ENCODE results near the gene CFAP77. TPM values are rescaled to one million over a fixed set of nuclear protein-coding genes. Genes with fewer than 3 reads are reported as not detected.

The CFAP77 gene
- total RNA-seq, 2 donors from 2014 or later, result 2.4 TPM; not detected in 1

DNA sequence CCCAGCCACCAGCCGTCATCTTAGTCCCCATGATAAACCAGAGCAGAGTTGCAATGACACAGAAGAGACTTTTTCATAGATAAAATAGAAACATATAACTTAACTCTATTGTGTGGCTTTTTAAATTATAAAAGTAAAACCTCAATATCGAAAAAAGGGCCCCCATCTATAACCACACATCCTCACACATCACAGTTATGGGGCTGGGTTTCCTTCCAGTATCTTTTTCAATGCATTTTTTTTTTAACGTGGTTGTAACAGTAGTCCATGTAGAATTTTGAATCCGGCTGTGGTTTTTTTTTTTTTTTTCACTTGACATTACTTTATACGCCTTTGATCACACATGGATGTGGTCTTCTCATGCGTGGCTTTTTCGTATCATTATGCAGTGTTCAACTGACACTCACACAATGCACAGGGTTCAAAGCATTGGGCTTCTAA lies 77.4 kb downstream of the CFAP77 start:
- Histone ChIP-seq H3K27ac (no peak overlapping the region), H3K4me3 (no peak overlapping the region), H3K9me3 (no peaks in the 10 kb centered on the region), H3K36me3 (no peaks in the 10 kb centered on the region), H3K4me1 (replicated peaks) (no peaks in the 10 kb centered on the region), H3K27me3 (replicated peaks; ENCODE audit: insufficient read depth) (peaks cover 3% of the 10 kb centered on the region)
- TF ChIP-seq POLR2A (IDR thresholded peaks at IDR 0.05) (no peak), POLR2AphosphoS5 (IDR thresholded peaks at IDR 0.05) (no peak)
- TF ChIP-seq, protein P1, sequence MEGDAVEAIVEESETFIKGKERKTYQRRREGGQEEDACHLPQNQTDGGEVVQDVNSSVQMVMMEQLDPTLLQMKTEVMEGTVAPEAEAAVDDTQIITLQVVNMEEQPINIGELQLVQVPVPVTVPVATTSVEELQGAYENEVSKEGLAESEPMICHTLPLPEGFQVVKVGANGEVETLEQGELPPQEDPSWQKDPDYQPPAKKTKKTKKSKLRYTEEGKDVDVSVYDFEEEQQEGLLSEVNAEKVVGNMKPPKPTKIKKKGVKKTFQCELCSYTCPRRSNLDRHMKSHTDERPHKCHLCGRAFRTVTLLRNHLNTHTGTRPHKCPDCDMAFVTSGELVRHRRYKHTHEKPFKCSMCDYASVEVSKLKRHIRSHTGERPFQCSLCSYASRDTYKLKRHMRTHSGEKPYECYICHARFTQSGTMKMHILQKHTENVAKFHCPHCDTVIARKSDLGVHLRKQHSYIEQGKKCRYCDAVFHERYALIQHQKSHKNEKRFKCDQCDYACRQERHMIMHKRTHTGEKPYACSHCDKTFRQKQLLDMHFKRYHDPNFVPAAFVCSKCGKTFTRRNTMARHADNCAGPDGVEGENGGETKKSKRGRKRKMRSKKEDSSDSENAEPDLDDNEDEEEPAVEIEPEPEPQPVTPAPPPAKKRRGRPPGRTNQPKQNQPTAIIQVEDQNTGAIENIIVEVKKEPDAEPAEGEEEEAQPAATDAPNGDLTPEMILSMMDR (IDR thresholded peaks at IDR 0.05), result no peak
- no peak for DNase-seq (ENCODE audit: low spot score)
- intact Hi-C loops (cut with DNase I), result no loop called here
- 84% methylated on average over 7 of the region's 7 CpGs for WGBS

DNA sequence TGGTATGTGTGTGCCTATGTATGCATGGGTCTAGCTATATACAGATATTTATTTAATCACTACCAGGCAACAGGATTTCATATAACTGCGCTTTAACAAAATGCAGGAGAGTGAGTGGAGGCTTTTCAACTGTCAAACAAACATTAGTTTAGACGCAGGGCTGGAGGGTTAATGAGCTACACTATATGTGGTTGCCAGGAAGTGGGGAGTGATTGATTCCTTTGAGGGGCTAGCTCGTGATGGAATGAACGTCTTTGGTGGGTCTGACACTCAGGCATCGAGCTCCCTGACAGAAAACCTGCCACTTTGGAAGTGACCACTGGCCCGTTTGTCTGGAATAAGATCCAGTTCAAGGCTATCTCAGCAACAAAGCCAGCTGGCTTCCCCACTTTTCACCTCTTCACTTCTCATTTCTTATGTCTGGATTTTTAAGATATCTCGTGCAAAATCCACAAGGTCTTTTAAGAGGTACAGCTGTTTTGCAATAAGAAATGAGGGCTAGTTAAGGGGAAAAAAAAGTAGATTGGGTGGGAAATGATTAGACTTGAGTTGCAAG lies 78.0 kb downstream of the CFAP77 start:
- no peak overlapping the region for H3K4me3 ChIP-seq
- peaks cover 3% of the 10 kb centered on the region for H3K27me3 ChIP-seq (replicated peaks; ENCODE audit: insufficient read depth)
- no peak for DNase-seq (ENCODE audit: low spot score)
- TF ChIP-seq POLR2A (IDR thresholded peaks at IDR 0.05), result no peak
- TF ChIP-seq POLR2AphosphoS5 (IDR thresholded peaks at IDR 0.05), result no peak
- TF ChIP-seq, protein P1 (IDR thresholded peaks at IDR 0.05), result no peak
- H3K9me3 ChIP-seq, result no peaks in the 10 kb centered on the region
- no peaks in the 10 kb centered on the region for H3K4me1 ChIP-seq (replicated peaks)
- intact Hi-C loops (cut with DNase I), result no loop called here
- H3K36me3 ChIP-seq, result no peaks in the 10 kb centered on the region
- 43% methylated on average over 7 of the region's 7 CpGs for WGBS
- no peak overlapping the region for H3K27ac ChIP-seq

DNA sequence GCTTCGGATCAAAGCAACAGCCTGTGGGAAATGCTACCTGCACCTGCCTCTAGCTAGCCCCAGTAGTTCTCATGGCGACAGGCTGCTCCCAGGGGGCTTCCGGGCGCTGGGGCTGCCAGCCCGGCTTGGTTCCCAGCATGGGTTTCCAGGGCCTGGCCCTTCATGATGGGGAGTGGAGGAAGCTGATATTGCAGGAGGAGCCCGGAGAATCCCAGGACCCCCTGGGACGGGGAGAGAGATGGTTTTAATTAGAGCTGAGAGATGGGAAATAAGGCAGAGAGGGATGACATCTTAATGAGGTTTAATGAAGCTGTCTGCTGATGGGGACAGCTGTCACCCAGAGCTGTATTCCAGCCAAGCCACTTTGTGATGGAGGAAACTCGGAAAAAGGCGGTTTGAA lies 78.6 kb downstream of the CFAP77 start:
- whole genome bisulfite sequencing, result 36% methylated on average over 9 of the region's 9 CpGs
- H3K36me3 ChIP-seq, result no peaks in the 10 kb centered on the region
- no peak overlapping the region for H3K4me3 ChIP-seq
- TF ChIP-seq, protein P1 (IDR thresholded peaks at IDR 0.05), result no peak
- TF ChIP-seq POLR2AphosphoS5 (IDR thresholded peaks at IDR 0.05), result no peak
- no peak for TF ChIP-seq POLR2A (IDR thresholded peaks at IDR 0.05)
- H3K9me3 ChIP-seq, result no peaks in the 10 kb centered on the region
- no peak overlapping the region for H3K27ac ChIP-seq
- peaks cover 3% of the 10 kb centered on the region for H3K27me3 ChIP-seq (replicated peaks; ENCODE audit: insufficient read depth)
- H3K4me1 ChIP-seq (replicated peaks), result no peaks in the 10 kb centered on the region
- DNase-seq (ENCODE audit: low spot score), result no peak
- intact Hi-C loops (cut with DNase I), result no loop called here

DNA sequence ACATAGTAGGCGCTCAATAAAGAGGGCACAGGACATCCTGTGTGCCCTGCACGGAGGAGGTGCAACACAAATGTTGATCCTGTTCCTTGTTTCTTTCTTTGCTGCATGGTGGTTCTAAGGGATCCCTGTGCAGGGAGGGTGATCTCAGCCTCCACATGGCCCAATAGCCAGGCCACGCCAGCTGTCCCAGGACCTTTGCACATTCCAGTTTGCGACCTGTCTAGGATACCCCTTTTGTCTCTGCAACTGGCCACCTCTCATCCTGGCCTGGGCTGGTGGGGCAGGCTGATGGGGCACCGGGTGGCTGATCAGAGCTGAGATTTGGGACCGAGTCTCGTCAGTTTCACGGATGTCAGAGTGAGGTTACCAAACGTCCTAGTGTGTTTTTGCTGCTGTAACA lies 79.5 kb downstream of the CFAP77 start:
- no peaks in the 10 kb centered on the region for H3K4me1 ChIP-seq (replicated peaks)

DNA sequence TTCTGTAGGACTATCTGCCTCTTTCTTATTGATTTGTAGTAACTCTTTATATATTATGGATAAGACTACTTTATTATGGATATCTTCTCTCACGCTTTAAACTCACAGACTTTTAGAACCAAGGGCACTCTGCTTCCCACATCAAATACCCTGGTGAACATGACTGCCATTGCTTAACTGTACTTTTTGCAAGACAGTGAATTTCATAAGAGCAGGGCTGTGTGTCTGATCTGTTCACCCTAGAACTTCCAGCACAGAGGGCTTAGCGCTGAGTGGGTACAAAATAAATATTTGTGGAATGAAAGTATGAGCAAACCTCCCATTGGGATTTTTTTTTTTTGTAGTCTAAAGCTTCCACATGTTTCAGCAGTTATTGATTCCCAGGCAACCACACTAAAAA lies 84.8 kb downstream of the CFAP77 start:
- 81% methylated on average over 2 of the region's 2 CpGs for WGBS
- no peak overlapping the region for H3K4me3 ChIP-seq
- H3K27ac ChIP-seq, result no peak overlapping the region
- H3K9me3 ChIP-seq, result no peaks in the 10 kb centered on the region
- no peak for TF ChIP-seq POLR2A (IDR thresholded peaks at IDR 0.05)
- peaks cover 5% of the 10 kb centered on the region for H3K27me3 ChIP-seq (replicated peaks; ENCODE audit: insufficient read depth)
- intact Hi-C loops (cut with DNase I), result no loop called here
- H3K4me1 ChIP-seq (replicated peaks), result no peaks in the 10 kb centered on the region
- no peaks in the 10 kb centered on the region for H3K36me3 ChIP-seq
- no peak for DNase-seq (ENCODE audit: low spot score)

More for the DNA sequence above, 79.5 kb downstream of the CFAP77 start:
- Histone ChIP-seq H3K27me3 (replicated peaks; ENCODE audit: insufficient read depth) (peaks cover 3% of the 10 kb centered on the region), H3K27ac (no peak overlapping the region), H3K4me3 (no peak overlapping the region), H3K36me3 (no peaks in the 10 kb centered on the region), H3K9me3 (no peaks in the 10 kb centered on the region)
- TF ChIP-seq, protein P1 (IDR thresholded peaks at IDR 0.05), result no peak
- TF ChIP-seq POLR2AphosphoS5 (IDR thresholded peaks at IDR 0.05) (no peak), POLR2A (IDR thresholded peaks at IDR 0.05) (no peak)
- no peak for DNase-seq (ENCODE audit: low spot score)
- WGBS, result 80% methylated on average over 9 of the region's 9 CpGs
- intact Hi-C loops (cut with DNase I), result no loop called here

All from prostate gland (tissue), 2 donors.